ENCODE results near the gene ADSS1.

The ADSS1 gene

GRCh38 chr14:104700225-104700651 is 23.8 kb upstream of the ADSS1 start:
- no peak for DNase-seq

- no peak for DNase-seq
Measured at GRCh38 chr14:104700747-104701217, 23.2 kb upstream of the ADSS1 start.

GRCh38 chr14:104701383-104702076 is 22.5 kb upstream of the ADSS1 start:
- DNase-seq: no peak

GRCh38 chr14:104702106-104702505 is 21.9 kb upstream of the ADSS1 start:
- DNase-seq: no peak

DNA sequence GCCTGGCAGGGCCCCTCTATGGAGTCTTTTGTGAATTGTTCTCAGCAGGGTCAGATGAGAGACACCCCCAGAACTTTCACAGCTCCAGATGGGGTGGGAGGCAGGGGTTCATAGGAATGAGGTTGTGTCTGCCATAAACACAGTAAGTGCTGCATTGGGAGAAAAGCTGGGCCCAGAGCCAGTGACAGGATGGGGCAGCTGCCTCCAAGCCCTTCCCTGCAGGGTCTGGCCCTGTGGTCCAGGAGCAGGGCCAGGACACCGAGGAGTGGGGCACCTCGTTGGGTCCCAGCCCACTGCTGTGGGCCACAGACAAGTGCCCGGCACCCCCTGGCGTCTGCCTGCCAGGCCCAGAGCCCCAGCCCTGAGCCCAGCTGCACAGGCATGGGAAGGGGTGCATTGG is 21.4 kb upstream of the ADSS1 start:
- no peak for DNase-seq

DNA sequence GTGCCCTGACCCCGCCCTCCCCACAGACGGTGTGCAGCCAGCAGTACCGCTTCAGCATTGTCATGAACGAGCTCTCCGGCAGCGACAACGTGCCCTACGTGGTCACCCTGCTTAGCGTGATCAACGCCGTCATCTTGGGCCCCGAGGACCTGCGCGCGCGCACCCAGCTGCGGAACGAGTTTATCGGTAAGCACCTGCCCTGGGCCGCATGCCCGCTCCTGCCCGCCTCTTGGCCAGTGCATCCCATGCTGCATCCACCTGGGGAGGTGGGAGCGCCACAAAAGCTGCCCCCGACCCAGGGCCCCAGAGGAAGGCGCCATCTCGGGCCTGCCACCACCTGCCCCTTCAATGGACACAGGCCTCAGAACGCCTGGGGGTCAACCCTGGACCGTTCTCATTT is 20.8 kb upstream of the ADSS1 start:
- DNase-seq: no peak

GRCh38 chr14:104704252-104704651 is 19.8 kb upstream of the ADSS1 start:
- no peak for DNase-seq

- DNase-seq: no peak
Measured at GRCh38 chr14:104705340-104706047, 18.5 kb upstream of the ADSS1 start.

GRCh38 chr14:104706733-104707607 is 17.1 kb upstream of the ADSS1 start:
- peak in 1 of 2 experiments; percentile 47 for DNase-seq

- DNase-seq: peak in 1 of 2 experiments; percentile 43
Measured at GRCh38 chr14:104707608-104708595, 16.1 kb upstream of the ADSS1 start.

- DNase-seq: peak; percentile 30 to 87
Measured at GRCh38 chr14:104708606-104709268, 15.3 kb upstream of the ADSS1 start.

DNA sequence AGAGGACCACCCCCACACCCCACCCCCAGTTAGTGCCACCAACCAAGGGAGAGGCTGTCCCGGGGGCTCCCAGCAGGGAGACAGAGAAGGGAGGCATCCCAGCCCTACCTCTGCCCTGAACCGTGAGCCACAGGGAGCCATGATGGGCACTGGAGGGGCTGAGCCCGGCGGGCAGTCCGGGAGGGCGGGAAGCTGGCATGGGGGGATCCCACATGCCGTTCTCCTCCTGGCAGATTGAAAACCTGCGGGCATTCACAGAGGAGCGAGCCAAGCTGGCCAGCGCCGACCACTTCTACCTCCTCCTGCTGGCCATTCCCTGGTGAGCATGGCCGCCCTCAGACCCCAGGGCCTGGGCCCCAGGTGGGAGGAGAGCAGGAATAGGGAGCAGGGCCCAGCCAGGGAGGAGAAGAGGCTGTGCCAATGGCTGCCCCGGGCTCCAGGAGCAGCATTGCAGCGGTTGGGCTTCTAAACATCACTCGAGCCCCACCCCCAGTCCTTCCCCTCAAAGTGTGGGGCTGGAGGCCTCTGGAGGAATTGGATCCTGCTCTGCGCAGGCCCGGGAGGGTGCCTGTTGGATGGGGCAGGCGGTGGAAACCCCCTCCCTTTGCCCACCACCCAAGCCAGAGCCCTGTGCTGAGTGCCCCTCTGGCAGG is 14.5 kb upstream of the ADSS1 start:
- DNase-seq: no peak

- DNase-seq: no peak
Measured at GRCh38 chr14:104710071-104710735, 13.8 kb upstream of the ADSS1 start.

- DNase-seq: no peak
Measured at GRCh38 chr14:104712881-104713734, 10.9 kb upstream of the ADSS1 start.

DNA sequence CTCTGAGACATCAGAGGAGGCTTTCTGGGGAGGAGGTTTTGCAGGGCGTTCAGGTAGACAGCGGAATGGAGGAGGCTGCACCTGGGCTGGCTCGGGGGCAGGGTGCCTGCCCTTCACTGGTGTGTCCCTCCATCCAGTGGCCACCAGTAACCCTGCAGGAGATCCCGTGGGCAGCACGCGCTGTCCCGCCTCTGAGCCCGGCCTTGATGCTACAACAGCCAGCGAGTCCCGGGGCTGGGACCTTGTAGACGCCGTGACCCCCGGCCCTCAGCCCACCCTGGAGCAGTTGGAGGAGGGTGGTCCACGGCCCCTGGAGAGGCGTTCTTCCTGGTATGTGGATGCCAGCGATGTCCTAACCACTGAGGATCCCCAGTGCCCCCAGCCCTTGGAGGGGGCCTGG is 10.0 kb upstream of the ADSS1 start:
- DNase-seq: no peak

- no peak for DNase-seq
Measured at GRCh38 chr14:104714681-104715080, 9.3 kb upstream of the ADSS1 start.

DNA sequence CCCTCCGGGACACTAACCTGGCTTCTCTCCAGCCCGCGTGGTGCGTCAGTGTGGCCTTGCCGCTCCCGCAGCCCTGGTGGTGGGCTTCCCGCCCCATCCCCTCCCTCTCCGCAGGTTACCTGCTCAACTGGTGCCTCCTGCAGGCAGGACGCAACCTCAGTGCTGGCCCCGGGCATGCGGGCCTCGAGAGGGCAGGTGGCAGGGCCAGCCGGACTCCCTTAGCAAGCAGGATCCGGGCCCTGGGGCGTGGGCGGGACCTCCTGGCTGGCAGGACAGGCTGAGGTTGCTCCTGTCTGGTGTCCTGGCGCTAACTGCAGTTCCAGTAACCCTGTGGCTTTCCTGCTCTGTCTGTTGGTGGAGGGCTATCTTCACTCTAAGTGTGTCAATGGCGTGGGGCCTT is 8.6 kb upstream of the ADSS1 start:
- DNase-seq: no peak

GRCh38 chr14:104715871-104716270 is 8.2 kb upstream of the ADSS1 start:
- DNase-seq: no peak

DNA sequence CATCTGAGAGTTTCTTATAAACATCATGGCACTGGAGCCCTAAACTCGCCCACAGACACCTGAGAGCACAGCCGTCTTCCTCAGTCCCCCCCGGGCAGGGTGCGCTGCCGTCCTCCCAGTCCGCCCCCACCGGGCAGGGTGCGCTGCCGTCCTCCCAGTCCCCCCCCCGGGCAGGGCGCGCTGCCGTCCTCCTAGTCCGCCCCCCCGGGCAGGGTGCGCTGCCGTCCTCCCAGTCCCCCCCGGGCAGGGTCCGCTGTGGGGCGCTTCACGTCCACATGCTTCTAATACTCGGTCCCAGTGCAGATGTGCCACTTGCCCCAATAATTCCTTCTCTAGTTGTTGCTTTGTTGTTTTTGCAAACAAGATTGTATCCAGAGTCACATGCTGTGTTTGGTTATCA is 6.9 kb upstream of the ADSS1 start:
- no peak for DNase-seq
